Neural cell (in vitro differentiated cells): Measurements from ENCODE around the gene C10orf90. TPM values are rescaled to one million over a fixed set of nuclear protein-coding genes. Genes with fewer than 3 reads are reported as not detected.

Experiments
- H2AFZ ChIP-seq: fragments of 200-600, 300-800 bp; sonication (generic), shearing (Covaris generic); 2 replicates; pipeline ENCODE4 v1.6.0; 2014; ENCODE audit warnings: low read depth, mild to moderate bottlenecking, antibody characterized with exemption, low read length, moderate library complexity
- H3F3A ChIP-seq: fragments of 200-600 bp; shearing (Covaris generic); 2 replicates; pipeline ENCODE4 v1.6.1; 2016; ENCODE audit warnings: mild to moderate bottlenecking, moderate library complexity, mixed read lengths, antibody characterized with exemption, low read length; ENCODE audit not compliant: insufficient read depth, poor library complexity, severe bottlenecking
- H3K27ac ChIP-seq: fragments of 200-600, 300-800 bp; sonication (generic), shearing (Covaris generic); 2 replicates; pipeline ENCODE4 v1.5.1; 2014; ENCODE audit warnings: mild to moderate bottlenecking, low read length, moderate library complexity
- H3K27me3 ChIP-seq: fragments of 300-800, 200-600 bp; sonication (generic), shearing (Covaris generic); 2 replicates; pipeline ENCODE4 v1.6.0; 2014; ENCODE audit warnings: mild to moderate bottlenecking, low read depth, low read length, moderate library complexity; ENCODE audit not compliant: insufficient read depth
- H3K36me3 ChIP-seq: fragments of 300-800, 200-600 bp; sonication (generic), shearing (Covaris generic); 2 replicates; pipeline ENCODE4 v1.5.1; 2014; ENCODE audit warnings: mild to moderate bottlenecking, antibody characterized with exemption, low read length, moderate library complexity; ENCODE audit not compliant: insufficient read depth
- H3K4me2 ChIP-seq: fragments of 300-800, 200-600 bp; sonication (generic), shearing (Covaris generic); 2 replicates; pipeline ENCODE4 v1.6.0; 2014; ENCODE audit warnings: mild to moderate bottlenecking, low read length
- H3K4me3 ChIP-seq: fragments of 300-800, 200-600 bp; sonication (generic), shearing (Covaris generic); 2 replicates; pipeline ENCODE4 v1.5.1; 2014; ENCODE audit warnings: mild to moderate bottlenecking, low read length, moderate library complexity
- H3K79me2 ChIP-seq: fragments of 200-600 bp; shearing (Covaris generic); replicated peaks from 2 replicates; pipeline ENCODE4 v1.6.0; 2014; ENCODE audit warnings: mild to moderate bottlenecking, low read length, moderate library complexity; ENCODE audit not compliant: insufficient read depth
- H3K9ac ChIP-seq: fragments of 300-800, 200-600 bp; sonication (generic), shearing (Covaris generic); 2 replicates; pipeline ENCODE4 v1.6.1; 2016; ENCODE audit warnings: mild to moderate bottlenecking, low read length, mixed read lengths
- H3K9me2 ChIP-seq: fragments of 200-600 bp; shearing (Covaris generic); 2 replicates; pipeline ENCODE4 v1.6.1; 2016; ENCODE audit warnings: mild to moderate bottlenecking, low read length, mixed read lengths; ENCODE audit not compliant: insufficient read depth
- H3K9me3 ChIP-seq: fragments of 200-600, 300-800 bp; sonication (generic), shearing (Covaris generic); 2 replicates; pipeline ENCODE4 v1.6.1; 2016; ENCODE audit warnings: mild to moderate bottlenecking, mixed run types, low read length, moderate library complexity, mixed read lengths
- H4K20me1 ChIP-seq: fragments of 200-600 bp; shearing (Covaris generic); 2 replicates; pipeline ENCODE4 v1.6.1; 2016; ENCODE audit warnings: mild to moderate bottlenecking, mixed run types; ENCODE audit not compliant: insufficient read depth
- EP300 ChIP-seq: fragments of 450-650 bp; conservative IDR thresholded peaks from 2 replicates; pipeline ENCODE4 v1.6.1; 2014; ENCODE audit warnings: antibody characterized with exemption, mild to moderate bottlenecking, moderate library complexity; ENCODE audit not compliant: poor library complexity, severe bottlenecking
- EZH2 ChIP-seq: fragments of 200-600, 300-800 bp; shearing (Covaris generic), sonication (generic); IDR thresholded peaks from 2 replicates; pipeline ENCODE4 v1.6.1; 2014; ENCODE audit warnings: antibody characterized with exemption, low read length, borderline replicate concordance, mild to moderate bottlenecking; ENCODE audit not compliant: insufficient read depth, poor library complexity, severe bottlenecking
- POLR2AphosphoS5 ChIP-seq: IDR thresholded peaks from 2 replicates; pipeline ENCODE4 v1.6.1; 2012
- RAD21 ChIP-seq: fragments of 450-650 bp; conservative IDR thresholded peaks from 2 replicates; pipeline ENCODE4 v1.6.1; 2014; ENCODE audit warnings: antibody characterized with exemption, mild to moderate bottlenecking, moderate library complexity
- SMC3 ChIP-seq: fragments of 450-650 bp; conservative IDR thresholded peaks from 2 replicates; pipeline ENCODE4 v1.6.1; 2014; ENCODE audit warnings: antibody characterized with exemption, mild to moderate bottlenecking, moderate library complexity; ENCODE audit not compliant: poor library complexity
- polyA plus RNA-seq: library from polyadenylated mRNA; depleted of rRNA; stranded (reverse); fragments of >200 nt; gene quantifications from 2 replicates; pipeline ENCODE4 v1.2.3, GENCODE V29; 2014
- TF ChIP-seq, protein P1 (sequence below): fragments of 450-650 bp; IDR thresholded peaks from 2 replicates; pipeline ENCODE4 v1.5.1; 2014; ENCODE audit warnings: antibody characterized with exemption, mild to moderate bottlenecking, moderate library complexity; ENCODE audit not compliant: poor library complexity, severe bottlenecking
- TF ChIP-seq, protein P2 (sequence below): IDR thresholded peaks from 2 replicates; pipeline ENCODE4 v1.6.1; 2012; ENCODE audit warnings: borderline replicate concordance

Gene C10orf90
- polyA plus RNA-seq, 1 donor from 2014 or later, result not detected

DNA sequence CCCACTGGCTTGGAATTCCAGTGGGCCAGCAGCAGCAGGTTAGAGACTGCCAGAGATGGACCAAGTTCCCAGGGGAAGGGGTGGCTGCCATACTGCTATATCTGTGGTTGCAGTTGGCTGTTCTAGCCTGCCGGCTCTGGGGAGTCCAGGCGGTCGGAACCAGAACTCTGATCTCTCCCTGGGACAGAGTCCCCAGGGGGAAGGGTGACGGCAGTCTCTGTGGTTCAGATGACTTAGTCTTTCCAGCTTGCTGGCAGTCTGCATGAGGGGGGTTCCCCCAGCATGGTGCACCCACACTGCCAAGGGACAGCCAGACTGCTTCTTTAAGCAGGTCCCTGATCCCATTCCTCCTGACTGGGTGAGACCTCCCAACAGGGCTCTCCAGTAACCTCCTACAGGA is 82.5 kb downstream of the C10orf90 start:
- H3K27ac ChIP-seq, result no peak overlapping the region
- TF ChIP-seq, protein P1, sequence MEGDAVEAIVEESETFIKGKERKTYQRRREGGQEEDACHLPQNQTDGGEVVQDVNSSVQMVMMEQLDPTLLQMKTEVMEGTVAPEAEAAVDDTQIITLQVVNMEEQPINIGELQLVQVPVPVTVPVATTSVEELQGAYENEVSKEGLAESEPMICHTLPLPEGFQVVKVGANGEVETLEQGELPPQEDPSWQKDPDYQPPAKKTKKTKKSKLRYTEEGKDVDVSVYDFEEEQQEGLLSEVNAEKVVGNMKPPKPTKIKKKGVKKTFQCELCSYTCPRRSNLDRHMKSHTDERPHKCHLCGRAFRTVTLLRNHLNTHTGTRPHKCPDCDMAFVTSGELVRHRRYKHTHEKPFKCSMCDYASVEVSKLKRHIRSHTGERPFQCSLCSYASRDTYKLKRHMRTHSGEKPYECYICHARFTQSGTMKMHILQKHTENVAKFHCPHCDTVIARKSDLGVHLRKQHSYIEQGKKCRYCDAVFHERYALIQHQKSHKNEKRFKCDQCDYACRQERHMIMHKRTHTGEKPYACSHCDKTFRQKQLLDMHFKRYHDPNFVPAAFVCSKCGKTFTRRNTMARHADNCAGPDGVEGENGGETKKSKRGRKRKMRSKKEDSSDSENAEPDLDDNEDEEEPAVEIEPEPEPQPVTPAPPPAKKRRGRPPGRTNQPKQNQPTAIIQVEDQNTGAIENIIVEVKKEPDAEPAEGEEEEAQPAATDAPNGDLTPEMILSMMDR, result no peak
- TF ChIP-seq, protein P2, sequence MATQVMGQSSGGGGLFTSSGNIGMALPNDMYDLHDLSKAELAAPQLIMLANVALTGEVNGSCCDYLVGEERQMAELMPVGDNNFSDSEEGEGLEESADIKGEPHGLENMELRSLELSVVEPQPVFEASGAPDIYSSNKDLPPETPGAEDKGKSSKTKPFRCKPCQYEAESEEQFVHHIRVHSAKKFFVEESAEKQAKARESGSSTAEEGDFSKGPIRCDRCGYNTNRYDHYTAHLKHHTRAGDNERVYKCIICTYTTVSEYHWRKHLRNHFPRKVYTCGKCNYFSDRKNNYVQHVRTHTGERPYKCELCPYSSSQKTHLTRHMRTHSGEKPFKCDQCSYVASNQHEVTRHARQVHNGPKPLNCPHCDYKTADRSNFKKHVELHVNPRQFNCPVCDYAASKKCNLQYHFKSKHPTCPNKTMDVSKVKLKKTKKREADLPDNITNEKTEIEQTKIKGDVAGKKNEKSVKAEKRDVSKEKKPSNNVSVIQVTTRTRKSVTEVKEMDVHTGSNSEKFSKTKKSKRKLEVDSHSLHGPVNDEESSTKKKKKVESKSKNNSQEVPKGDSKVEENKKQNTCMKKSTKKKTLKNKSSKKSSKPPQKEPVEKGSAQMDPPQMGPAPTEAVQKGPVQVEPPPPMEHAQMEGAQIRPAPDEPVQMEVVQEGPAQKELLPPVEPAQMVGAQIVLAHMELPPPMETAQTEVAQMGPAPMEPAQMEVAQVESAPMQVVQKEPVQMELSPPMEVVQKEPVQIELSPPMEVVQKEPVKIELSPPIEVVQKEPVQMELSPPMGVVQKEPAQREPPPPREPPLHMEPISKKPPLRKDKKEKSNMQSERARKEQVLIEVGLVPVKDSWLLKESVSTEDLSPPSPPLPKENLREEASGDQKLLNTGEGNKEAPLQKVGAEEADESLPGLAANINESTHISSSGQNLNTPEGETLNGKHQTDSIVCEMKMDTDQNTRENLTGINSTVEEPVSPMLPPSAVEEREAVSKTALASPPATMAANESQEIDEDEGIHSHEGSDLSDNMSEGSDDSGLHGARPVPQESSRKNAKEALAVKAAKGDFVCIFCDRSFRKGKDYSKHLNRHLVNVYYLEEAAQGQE, result no peak
- TF ChIP-seq EZH2 (no peak), RAD21 (no peak), EP300 (no peak)
- H3K36me3 ChIP-seq, result no peaks in the 10 kb centered on the region
- H3K27me3 ChIP-seq, result no peaks in the 10 kb centered on the region
- H3K9ac ChIP-seq, result no peak overlapping the region
- H4K20me1 ChIP-seq, result no peaks in the 10 kb centered on the region
- no peak overlapping the region for H3K4me2 ChIP-seq
- no peak overlapping the region for H3K4me3 ChIP-seq
- no peaks in the 10 kb centered on the region for H3K9me2 ChIP-seq
- no peaks in the 10 kb centered on the region for H3K9me3 ChIP-seq
- no peaks in the 10 kb centered on the region for H3F3A ChIP-seq
- H2AFZ ChIP-seq, result no peak overlapping the region
- no peaks in the 10 kb centered on the region for H3K79me2 ChIP-seq

DNA sequence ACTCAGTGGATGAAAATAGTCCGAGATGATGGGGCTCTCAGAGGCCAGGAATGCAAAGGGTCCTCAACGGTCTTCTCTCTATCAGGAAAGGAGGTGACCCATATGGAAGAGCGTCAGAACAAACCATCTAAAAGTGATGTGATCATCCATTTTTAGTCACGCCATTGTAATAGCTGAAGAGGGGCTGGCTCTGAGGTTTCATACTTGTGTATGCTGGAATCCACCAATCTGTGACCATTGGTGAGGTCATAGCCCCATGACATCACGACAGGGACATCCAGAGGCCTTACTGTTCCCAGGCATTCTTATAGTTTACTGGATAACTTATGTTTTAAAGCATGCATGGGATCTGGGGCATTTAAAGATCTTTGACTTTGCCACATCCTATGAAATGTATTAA is 83.6 kb downstream of the C10orf90 start:
- no peaks in the 10 kb centered on the region for H3K79me2 ChIP-seq
- no peak overlapping the region for H3K4me3 ChIP-seq
- H3F3A ChIP-seq, result no peaks in the 10 kb centered on the region
- TF ChIP-seq EZH2 (no peak), SMC3 (no peak), RAD21 (no peak), EP300 (no peak), POLR2AphosphoS5 (no peak)
- TF ChIP-seq, protein P2, result no peak
- TF ChIP-seq, protein P1, result no peak
- H3K9ac ChIP-seq, result no peak overlapping the region
- no peak overlapping the region for H3K4me2 ChIP-seq
- no peaks in the 10 kb centered on the region for H3K9me2 ChIP-seq
- no peak overlapping the region for H3K27ac ChIP-seq
- no peaks in the 10 kb centered on the region for H3K9me3 ChIP-seq
- no peaks in the 10 kb centered on the region for H3K36me3 ChIP-seq
- no peak overlapping the region for H2AFZ ChIP-seq
- no peaks in the 10 kb centered on the region for H4K20me1 ChIP-seq
- H3K27me3 ChIP-seq, result no peaks in the 10 kb centered on the region
